H1 (cell line): ENCODE measurements around the gene GSTT4. TPM values are rescaled to one million over a fixed set of nuclear protein-coding genes. Genes with fewer than 3 reads are reported as not detected.

Experiments used
- CTCF ChIA-PET: fragments of 300-600 bp; sonication (Branson Sonifier 250); formaldehyde crosslinking; loops from one replicate; lab custom pipeline; 2021; ENCODE audit not compliant: partially characterized antibody; lab: Charles Lee
- POLR2A ChIA-PET: fragments of 300-600 bp; sonication (Branson Sonifier 250); formaldehyde crosslinking; loops from one replicate; lab custom pipeline; 2021; ENCODE audit warnings: inconsistent platforms; ENCODE audit not compliant: partially characterized antibody; lab: Charles Lee
- DNase-seq, 2 experiments: peaks; one replicate each; pipeline versions ENCODE4 v3.0.0 to v3.0.0-alpha.2; 2010 to 2022; ENCODE audit warnings: low spot score in 2 of 2, low read depth in 1 of 2, mixed read lengths in 1 of 2
- FAIRE-seq: peaks from 2 replicates; lab custom pipeline; 2011; peaks lifted over from hg19 to GRCh38; lab: Jason Lieb, UNC
- H2AFZ ChIP-seq: 2 replicates; pipeline ENCODE4 v1.8.1; 2012; ENCODE audit warnings: low read length, inconsistent platforms
- H2AK5ac ChIP-seq: 2 replicates; pipeline ENCODE4 v1.6.1; 2013; ENCODE audit warnings: low read depth, low read length
- H2BK120ac ChIP-seq: replicated peaks from 2 replicates; pipeline ENCODE3; 2013; ENCODE audit warnings: low read depth, low read length, inconsistent platforms
- H2BK12ac ChIP-seq: 2 replicates; pipeline ENCODE4 v1.6.1; 2013; ENCODE audit warnings: low read depth, low read length
- H2BK15ac ChIP-seq: 2 replicates; pipeline ENCODE4 v1.6.1; 2013; ENCODE audit warnings: low read length
- H2BK20ac ChIP-seq: 2 replicates; pipeline ENCODE4 v1.6.1; 2013; ENCODE audit warnings: low read length
- H2BK5ac ChIP-seq: 2 replicates; pipeline ENCODE4 v1.6.1; 2013; ENCODE audit warnings: low read depth, low read length
- H3K14ac ChIP-seq: 2 replicates; pipeline ENCODE4 v1.6.1; 2013; ENCODE audit warnings: inconsistent platforms; ENCODE audit not compliant: insufficient read length
- H3K18ac ChIP-seq: 2 replicates; pipeline ENCODE4 v1.6.1; 2013; ENCODE audit warnings: low read length; ENCODE audit errors: extremely low read depth
- H3K23ac ChIP-seq: 2 replicates; pipeline ENCODE4 v1.6.1; 2013; ENCODE audit warnings: inconsistent platforms; ENCODE audit not compliant: insufficient read length
- H3K23me2 ChIP-seq: 2 replicates; pipeline ENCODE4 v1.6.1; 2013; ENCODE audit warnings: low read depth, low read length
- H3K27ac ChIP-seq: 2 replicates; pipeline ENCODE4 v1.6.1; 2011; ENCODE audit warnings: low read depth, low read length, inconsistent platforms
- H3K27me3 ChIP-seq, 4 experiments: replicated peaks in 1 of 4; 1 replicate in 1 of 4; 2 replicates in 3 of 4; pipeline versions ENCODE4 v1.6.1 to v1.8.1; 2011 to 2013; ENCODE audit warnings: low read length in 3 of 4, mild to moderate bottlenecking in 3 of 4, inconsistent platforms in 2 of 4, mixed read lengths in 2 of 4, moderate library complexity in 1 of 4; ENCODE audit not compliant: control insufficient read depth in 3 of 4, insufficient read depth in 3 of 4; ENCODE audit errors: extremely low read depth in 1 of 4
- H3K36me3 ChIP-seq, 4 experiments: 2 replicates each; pipeline versions ENCODE4 v1.6.1 to v1.8.1; 2011 to 2013; ENCODE audit warnings: mild to moderate bottlenecking in 4 of 4, low read length in 3 of 4, moderate library complexity in 2 of 4, control low read depth in 1 of 4, inconsistent platforms in 1 of 4; ENCODE audit not compliant: insufficient read depth in 4 of 4, control insufficient read depth in 2 of 4
- H3K4ac ChIP-seq: replicated peaks from 2 replicates; pipeline ENCODE3; 2013; ENCODE audit warnings: low read length, low read depth, mixed read lengths, inconsistent platforms; ENCODE audit not compliant: insufficient read length
- H3K4me1 ChIP-seq, 4 experiments: replicated peaks in 1 of 4; 1 replicate in 1 of 4; 2 replicates in 3 of 4; pipeline versions ENCODE4 v1.6.1 to v1.8.1; 2011 to 2013; ENCODE audit warnings: low read length in 3 of 4, inconsistent platforms in 2 of 4, mixed read lengths in 1 of 4; ENCODE audit not compliant: insufficient read depth in 4 of 4, control insufficient read depth in 3 of 4
- H3K4me2 ChIP-seq, 2 experiments: 2 replicates each; pipeline versions ENCODE4 v1.6.1 to v1.8.1; 2011 to 2013; ENCODE audit warnings: low read depth in 2 of 2, low read length in 2 of 2, control low read depth in 1 of 2, inconsistent platforms in 1 of 2, mild to moderate bottlenecking in 1 of 2; ENCODE audit not compliant: insufficient read depth in 1 of 2
- H3K4me3 ChIP-seq, 4 experiments: fragments of 200-600, 300-600 bp in 1 of 4; sonication (generic), shearing (Covaris generic), sonication (Bioruptor Twin) in 1 of 4; 2 replicates each; pipeline versions ENCODE4 v1.5.1 to v1.8.1; 2011 to 2016; ENCODE audit warnings: low read length in 4 of 4, low read depth in 3 of 4, control low read depth in 2 of 4, inconsistent platforms in 2 of 4, mild to moderate bottlenecking in 2 of 4, mixed read lengths in 1 of 4, moderate library complexity in 1 of 4; ENCODE audit not compliant: insufficient read depth in 2 of 4; ENCODE audit errors: extremely low read depth in 1 of 4
- H3K56ac ChIP-seq: replicated peaks from 2 replicates; pipeline ENCODE3; 2013; ENCODE audit warnings: low read depth, mild to moderate bottlenecking, mixed read lengths, low read length, inconsistent platforms; ENCODE audit not compliant: insufficient read length
- H3K79me1 ChIP-seq: 2 replicates; pipeline ENCODE4 v1.6.1; 2013; ENCODE audit warnings: low read depth, low read length, control low read depth
- H3K79me2 ChIP-seq, 2 experiments: 2 replicates each; pipeline versions ENCODE4 v1.6.1 to v1.8.1; 2012 to 2013; ENCODE audit warnings: low read length in 2 of 2, mild to moderate bottlenecking in 2 of 2, inconsistent platforms in 1 of 2; ENCODE audit not compliant: insufficient read depth in 2 of 2, control insufficient read depth in 1 of 2
- H3K9ac ChIP-seq, 4 experiments: replicated peaks in 1 of 4; 1 replicate in 1 of 4; 2 replicates in 3 of 4; pipeline versions ENCODE4 v1.6.1 to v1.8.1; 2011 to 2013; ENCODE audit warnings: low read depth in 3 of 4, low read length in 3 of 4, control low read depth in 2 of 4, mild to moderate bottlenecking in 2 of 4, moderate library complexity in 2 of 4, inconsistent platforms in 1 of 4; ENCODE audit errors: extremely low read depth in 1 of 4
- H3K9me3 ChIP-seq, 2 experiments: 2 replicates each; pipeline versions ENCODE4 v1.6.1 to v1.8.1; 2012 to 2013; ENCODE audit warnings: mild to moderate bottlenecking in 2 of 2, moderate library complexity in 2 of 2, control low read depth in 1 of 2, inconsistent platforms in 1 of 2, low read depth in 1 of 2, low read length in 1 of 2, mixed read lengths in 1 of 2; ENCODE audit not compliant: insufficient read depth in 2 of 2
- H4K20me1 ChIP-seq, 2 experiments: replicated peaks in 1 of 2; 2 replicates each; pipeline versions ENCODE3 to v1.8.1; 2011 to 2013; ENCODE audit warnings: inconsistent platforms in 2 of 2, low read length in 2 of 2, mild to moderate bottlenecking in 1 of 2; ENCODE audit not compliant: insufficient read depth in 2 of 2, control insufficient read depth in 1 of 2
- H4K5ac ChIP-seq: 2 replicates; pipeline ENCODE4 v1.6.1; 2013; ENCODE audit warnings: low read length, low read depth, mixed read lengths, inconsistent platforms; ENCODE audit not compliant: insufficient read length
- H4K8ac ChIP-seq: 2 replicates; pipeline ENCODE4 v1.8.0; 2013; ENCODE audit warnings: mild to moderate bottlenecking, moderate library complexity, low read length, inconsistent platforms; ENCODE audit not compliant: insufficient read depth; ENCODE audit errors: extremely low read depth
- H4K91ac ChIP-seq: replicated peaks from 2 replicates; pipeline ENCODE3; 2013; ENCODE audit warnings: low read length, mixed read lengths, inconsistent platforms; ENCODE audit not compliant: insufficient read length
- ATF3 ChIP-seq: IDR thresholded peaks from 2 replicates; pipeline ENCODE4 v1.6.1; 2011; ENCODE audit warnings: low read depth, mild to moderate bottlenecking, low read length; ENCODE audit not compliant: insufficient read depth
- CEBPB ChIP-seq: IDR thresholded peaks from 2 replicates; pipeline ENCODE4 v1.6.1; 2012; ENCODE audit warnings: low read depth, low read length
- EZH2 ChIP-seq: fragments of 200-600 bp; sonication (generic); IDR thresholded peaks from 2 replicates; pipeline ENCODE4 v1.7.1; 2012; ENCODE audit warnings: low read depth, mild to moderate bottlenecking, moderate library complexity, low read length, inconsistent platforms; ENCODE audit not compliant: severe bottlenecking
- JUN ChIP-seq: IDR thresholded peaks from 2 replicates; pipeline ENCODE4 v1.6.1; 2011; ENCODE audit warnings: low read depth, mild to moderate bottlenecking, improper control_type of control experiment, low read length
- JUND ChIP-seq: IDR thresholded peaks from 2 replicates; pipeline ENCODE4 v1.6.1; 2011; ENCODE audit warnings: mild to moderate bottlenecking, improper control_type of control experiment, low read length
- NANOG ChIP-seq: IDR thresholded peaks from 2 replicates; pipeline ENCODE4 v1.6.1; 2011; ENCODE audit warnings: low read length, low read depth, mild to moderate bottlenecking, inconsistent platforms; ENCODE audit not compliant: insufficient read depth, poor library complexity, severe bottlenecking
- RAD21 ChIP-seq, 2 experiments: IDR thresholded peaks in 1 of 2; conservative IDR thresholded peaks in 1 of 2; 2 replicates each; pipeline ENCODE4 v1.6.1; 2011; ENCODE audit warnings: low read depth in 2 of 2, low read length in 2 of 2, improper control_type of control experiment in 1 of 2, inconsistent platforms in 1 of 2, mild to moderate bottlenecking in 1 of 2, moderate library complexity in 1 of 2
- SP4 ChIP-seq: IDR thresholded peaks from 2 replicates; pipeline ENCODE4 v1.6.1; 2012; ENCODE audit warnings: low read length, inconsistent platforms
- YY1 ChIP-seq: IDR thresholded peaks from 2 replicates; pipeline ENCODE4 v1.6.1; 2011; ENCODE audit warnings: low read depth, mild to moderate bottlenecking, low read length
- WGBS, 2 experiments: shearing (Covaris generic) in 1 of 2; methylation state at CpG; one replicate each; pipeline versions ENCODE4 v1.1.6 to v1.1.7; 2013 to 2015; ENCODE audit warnings: low lambda C conversion rate in 2 of 2, mixed read lengths in 2 of 2, inconsistent platforms in 1 of 2, low coverage in 1 of 2, missing lambda C conversion rate in 1 of 2; ENCODE audit not compliant: insufficient replicate concordance in 2 of 2, insufficient coverage in 1 of 2, insufficient read length in 1 of 2; ENCODE audit errors: extremely low coverage in 1 of 2, missing lambda C conversion rate in 1 of 2; 5-methylcytosine and 5-hydroxymethylcytosine counted together
- polyA plus RNA-seq, 7 experiments: library from polyadenylated mRNA; depleted of rRNA in 3 of 7; stranded (reverse) in 5 of 7; unstranded in 2 of 7; fragments of >200 nt in 5 of 7; fragments of 200-250 nt in 2 of 7; gene quantifications; 1 replicate in 5 of 7; 2 replicates in 1 of 7; 4 replicates in 1 of 7; pipeline versions ENCODE4 v1.2.1 to v1.2.3, GENCODE V29; 2011 to 2013; ENCODE audit warnings: missing spikeins in 2 of 7, mixed read lengths in 2 of 7
- total RNA-seq: library from RNA; stranded (reverse); fragmentation: NEBNext Ultra II Directional; extraction: Animal tissue kit (Norgen Biotek cat#: 25700); gene quantifications from 2 replicates; pipeline ENCODE4 v1.2.1, GENCODE V29; 2021

The GSTT4 gene
- total and polyA plus RNA-seq, 2 of the 8 experiments (the other 6 are each of a cell fraction or from before 2014, with no cell fraction given), result 0.14 TPM; not detected in 1

GRCh38 chr22:24033731-24034130 is 28.5 kb upstream of the GSTT4 start:
- Histone ChIP-seq H3K36me3 (peaks cover 2 to 12% (median 9%) of the 10 kb centered on the region in 4 experiments; a peak in 4 of 8 replicates), H3K14ac (no peak overlapping the region), H3K9me3 (no peaks in the 10 kb centered on the region), H3K23me2 (no peaks in the 10 kb centered on the region; the same call in 1 of the 2 replicates), H3K9ac (no peak overlapping the region), H2BK20ac (no peak overlapping the region), H3K4me3 (no peak overlapping the region), H4K20me1 (peaks cover 0 to 5% of the 10 kb centered on the region in 2 experiments), H2BK12ac (no peak overlapping the region), H3K18ac (no peak overlapping the region), H4K91ac (no peak overlapping the region), H4K8ac (no peak overlapping the region), H3K27me3 (no peaks in the 10 kb centered on the region), H2BK5ac (no peak overlapping the region), H2BK120ac (no peak overlapping the region), H3K27ac (no peak overlapping the region), H2BK15ac (no peak overlapping the region), H3K79me2 (peaks cover 0 to 49% of the 10 kb centered on the region in 2 experiments; a peak in 2 of 4 replicates), H3K4me2 (no peak overlapping the region), H3K23ac (no peak overlapping the region), H4K5ac (no peak overlapping the region), H3K4ac (no peak overlapping the region), H3K79me1 (peaks cover 7% of the 10 kb centered on the region; the same call in 1 of the 2 replicates), H3K4me1 (no peaks in the 10 kb centered on the region), H2AFZ (no peak overlapping the region), H3K56ac (no peak overlapping the region), H2AK5ac (no peak overlapping the region)
- DNase-seq (no peak), FAIRE-seq (no peak)
- WGBS, 2 experiments, result 93% methylated on average over 4 of the region's 4 CpGs; no CpG with 5 or more reads in 1 of the 2 experiments
- ChIA-PET POLR2A (no interaction called here), CTCF (no interaction called here)
- TF ChIP-seq YY1 (no peak), NANOG (no peak), ATF3 (no peak), CEBPB (no peak), EZH2 (no peak), JUN (no peak), SP4 (no peak), JUND (no peak), RAD21 (IDR thresholded peaks at IDR 0.05 in 1 of 2, conservative IDR thresholded peaks at IDR 0.05 in 1 of 2; ENCODE audit: low read depth in 2 of 2, low read length in 2 of 2) (no peak)
